ENCODE results near the gene WHRN.

The WHRN gene

GRCh38 chr9:114452219-114453165, 52.8 kb downstream of the WHRN start:
- TF ChIP-seq CTCF (IDR thresholded peaks at IDR 0.05; ENCODE audit: extremely low read depth, missing control alignments): no peak

GRCh38 chr9:114451707-114452031, 53.6 kb downstream of the WHRN start:
- TF ChIP-seq CTCF (IDR thresholded peaks at IDR 0.05; ENCODE audit: extremely low read depth, missing control alignments): no peak
- DNase-seq (ENCODE audit: low spot score): no peak

More at GRCh38 chr9:114452219-114453165, 52.8 kb downstream of the WHRN start:
- no peak for DNase-seq (ENCODE audit: low spot score)

DNA sequence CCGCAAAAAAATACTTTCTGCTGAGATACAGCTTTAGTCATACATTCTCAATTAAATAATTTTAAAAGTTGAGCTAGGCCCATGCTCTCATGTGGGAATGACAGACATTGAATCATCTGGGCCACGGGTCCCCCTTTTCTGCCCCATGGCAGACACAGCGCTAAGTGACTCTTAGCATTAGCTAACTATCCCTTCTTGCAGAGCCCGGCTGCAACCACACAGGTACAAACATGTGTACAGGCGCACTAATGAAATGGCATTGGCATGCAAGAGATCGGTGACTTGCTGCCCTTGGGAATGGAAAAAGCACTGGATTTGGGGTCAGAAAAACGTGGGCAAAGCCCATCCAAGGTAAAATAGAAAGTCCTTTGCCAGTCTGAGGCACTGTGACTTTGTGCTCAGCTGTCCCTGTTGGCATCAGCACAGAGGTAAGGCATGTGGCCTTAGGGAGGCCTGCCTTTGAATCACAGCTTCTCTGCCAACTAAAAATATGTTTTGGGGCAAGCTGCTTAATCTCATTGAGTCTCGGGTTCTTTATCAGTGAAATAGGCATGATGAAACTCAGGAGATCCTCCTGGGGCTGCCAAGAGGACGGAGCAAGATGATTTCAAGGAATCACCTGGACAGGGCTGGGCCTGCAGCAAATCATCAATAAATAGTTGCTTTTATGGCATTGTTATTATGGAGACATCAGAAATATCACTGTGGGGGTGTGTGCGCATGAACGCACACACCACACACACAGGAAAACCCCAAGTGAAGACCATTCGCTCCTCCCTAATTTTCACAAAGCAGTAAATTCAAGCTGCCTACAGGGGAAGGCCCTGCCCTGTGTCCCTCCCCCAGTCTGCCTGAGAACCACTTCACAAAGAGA, 54.2 kb downstream of the WHRN start:
- no peak for TF ChIP-seq CTCF (IDR thresholded peaks at IDR 0.05; ENCODE audit: extremely low read depth, missing control alignments)
- peak; percentile 66 for DNase-seq (ENCODE audit: low spot score)

- TF ChIP-seq CTCF (IDR thresholded peaks at IDR 0.05; ENCODE audit: extremely low read depth, missing control alignments): no peak
- DNase-seq (ENCODE audit: low spot score): no peak
These were observed 55.1 kb downstream of the WHRN start for GRCh38 chr9:114450181-114450580.

DNA sequence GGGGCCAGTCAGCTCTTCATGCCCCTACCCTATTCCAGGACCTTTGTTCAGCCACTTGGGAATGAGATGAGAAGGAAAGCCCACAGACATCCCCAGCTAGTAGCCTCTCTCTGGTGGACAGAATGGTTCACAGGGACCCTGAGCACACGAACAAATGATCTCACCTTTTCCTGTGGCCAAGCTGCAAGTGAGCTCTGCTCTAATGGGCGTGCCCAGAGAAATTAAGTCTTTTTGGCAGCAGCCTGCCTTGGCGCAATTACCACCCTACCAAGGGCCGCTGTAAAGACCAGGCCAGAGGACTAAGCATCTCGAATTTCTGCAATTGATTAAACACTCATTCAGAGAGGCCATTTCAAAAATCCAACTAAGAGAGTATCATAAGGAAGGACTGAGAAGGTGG, 56.0 kb downstream of the WHRN start:
- DNase-seq (ENCODE audit: low spot score): no peak
- TF ChIP-seq CTCF (IDR thresholded peaks at IDR 0.05; ENCODE audit: extremely low read depth, missing control alignments): no peak

GRCh38 chr9:114448706-114449105, 56.6 kb downstream of the WHRN start:
- no peak for DNase-seq (ENCODE audit: low spot score)

More at GRCh38 chr9:114448706-114449105, 56.6 kb downstream of the WHRN start:
- TF ChIP-seq CTCF (IDR thresholded peaks at IDR 0.05; ENCODE audit: extremely low read depth, missing control alignments): no peak
